Astrocyte of the cerebellum (primary cell): ENCODE results near the gene MTSS2.

ENCODE experiments used
- DNase-seq: peaks from one replicate; pipeline ENCODE4 v3.0.0-alpha.2; 2011; ENCODE audit warnings: low read depth
- H3K4me3 ChIP-seq: 2 replicates; pipeline ENCODE4 v1.5.1; 2011; ENCODE audit warnings: mild to moderate bottlenecking, low read depth, low read length, moderate library complexity
- in situ Hi-C: cut with HindIII; loops from 2 replicates; pipeline ENCODE4 v1.10.0; 2017; ENCODE audit warnings: low sequenced_read_pairs
- TF ChIP-seq, protein P1 (sequence below): IDR thresholded peaks from 2 replicates; pipeline ENCODE4 v1.5.1; 2012; ENCODE audit warnings: low read length, low read depth, moderate library complexity, mild to moderate bottlenecking; ENCODE audit errors: missing control alignments

Gene MTSS2

DNA sequence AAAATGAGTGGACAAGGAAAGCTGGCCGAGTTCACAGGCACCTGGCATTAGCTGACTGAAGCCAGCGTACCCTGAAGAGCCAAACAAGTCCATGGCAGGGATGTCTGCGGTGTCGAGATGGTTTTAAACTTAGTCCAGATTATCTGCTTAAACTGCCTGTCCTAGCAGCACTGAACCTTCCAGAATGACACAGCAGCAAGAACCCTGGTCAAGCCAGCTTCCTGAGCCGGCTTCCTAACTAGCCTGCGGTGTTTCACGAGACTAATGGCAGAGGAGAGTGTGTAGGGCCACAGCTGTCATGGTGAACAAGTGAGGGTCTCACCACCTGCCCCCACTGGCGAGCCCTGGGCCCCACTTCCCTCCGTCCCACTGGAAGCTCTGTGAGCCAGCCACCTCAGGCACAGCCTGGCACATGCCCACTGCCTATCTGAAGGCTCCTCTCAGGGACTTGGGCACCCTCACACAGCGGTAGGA lies 28.8 kb upstream of the MTSS2 start:
- TF ChIP-seq, protein P1, sequence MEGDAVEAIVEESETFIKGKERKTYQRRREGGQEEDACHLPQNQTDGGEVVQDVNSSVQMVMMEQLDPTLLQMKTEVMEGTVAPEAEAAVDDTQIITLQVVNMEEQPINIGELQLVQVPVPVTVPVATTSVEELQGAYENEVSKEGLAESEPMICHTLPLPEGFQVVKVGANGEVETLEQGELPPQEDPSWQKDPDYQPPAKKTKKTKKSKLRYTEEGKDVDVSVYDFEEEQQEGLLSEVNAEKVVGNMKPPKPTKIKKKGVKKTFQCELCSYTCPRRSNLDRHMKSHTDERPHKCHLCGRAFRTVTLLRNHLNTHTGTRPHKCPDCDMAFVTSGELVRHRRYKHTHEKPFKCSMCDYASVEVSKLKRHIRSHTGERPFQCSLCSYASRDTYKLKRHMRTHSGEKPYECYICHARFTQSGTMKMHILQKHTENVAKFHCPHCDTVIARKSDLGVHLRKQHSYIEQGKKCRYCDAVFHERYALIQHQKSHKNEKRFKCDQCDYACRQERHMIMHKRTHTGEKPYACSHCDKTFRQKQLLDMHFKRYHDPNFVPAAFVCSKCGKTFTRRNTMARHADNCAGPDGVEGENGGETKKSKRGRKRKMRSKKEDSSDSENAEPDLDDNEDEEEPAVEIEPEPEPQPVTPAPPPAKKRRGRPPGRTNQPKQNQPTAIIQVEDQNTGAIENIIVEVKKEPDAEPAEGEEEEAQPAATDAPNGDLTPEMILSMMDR, result no peak
- no peak for DNase-seq

GRCh38 chr16:70713824-70714223 lies 28.0 kb upstream of the MTSS2 start:
- in situ Hi-C loops, result no loop called here
- DNase-seq, result no peak
- TF ChIP-seq, protein P1, result no peak
- no peak overlapping the region for H3K4me3 ChIP-seq

More for the DNA sequence above, 28.8 kb upstream of the MTSS2 start:
- no peak overlapping the region for H3K4me3 ChIP-seq
- in situ Hi-C loops, result no loop called here

- no peak for DNase-seq
- in situ Hi-C loops, result no loop called here
- TF ChIP-seq, protein P1, result no peak
Observed at GRCh38 chr16:70713342-70713741, 27.5 kb upstream of the MTSS2 start.

DNA sequence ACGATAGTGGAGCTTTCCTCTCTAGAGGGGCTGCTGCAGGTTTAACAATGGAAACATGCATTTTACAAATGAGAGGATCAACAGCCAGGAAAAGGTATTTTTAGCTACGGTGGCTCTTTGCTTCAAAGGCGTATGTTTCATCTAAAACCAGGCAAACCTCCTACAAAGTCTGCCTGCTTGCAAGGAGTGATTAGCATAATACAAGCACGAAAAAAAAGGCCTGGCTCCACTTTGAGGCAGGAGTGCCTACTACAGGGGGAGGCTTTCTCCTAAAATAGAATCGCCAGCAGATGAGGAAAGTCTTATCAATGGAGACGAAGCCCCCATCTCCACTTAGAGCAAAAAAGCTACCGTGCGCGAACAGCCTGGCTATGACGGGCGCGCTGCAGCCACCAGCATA lies 27.1 kb upstream of the MTSS2 start:
- DNase-seq, result no peak
- TF ChIP-seq, protein P1, result no peak
- in situ Hi-C loops, result no loop called here
- H3K4me3 ChIP-seq, result no peak overlapping the region

More at GRCh38 chr16:70713342-70713741, 27.5 kb upstream of the MTSS2 start:
- H3K4me3 ChIP-seq, result no peak overlapping the region

GRCh38 chr16:70712359-70712758 lies 26.5 kb upstream of the MTSS2 start:
- H3K4me3 ChIP-seq, result no peak overlapping the region
- TF ChIP-seq, protein P1, result no peak
- in situ Hi-C loops, result no loop called here
- DNase-seq, result no peak

DNA sequence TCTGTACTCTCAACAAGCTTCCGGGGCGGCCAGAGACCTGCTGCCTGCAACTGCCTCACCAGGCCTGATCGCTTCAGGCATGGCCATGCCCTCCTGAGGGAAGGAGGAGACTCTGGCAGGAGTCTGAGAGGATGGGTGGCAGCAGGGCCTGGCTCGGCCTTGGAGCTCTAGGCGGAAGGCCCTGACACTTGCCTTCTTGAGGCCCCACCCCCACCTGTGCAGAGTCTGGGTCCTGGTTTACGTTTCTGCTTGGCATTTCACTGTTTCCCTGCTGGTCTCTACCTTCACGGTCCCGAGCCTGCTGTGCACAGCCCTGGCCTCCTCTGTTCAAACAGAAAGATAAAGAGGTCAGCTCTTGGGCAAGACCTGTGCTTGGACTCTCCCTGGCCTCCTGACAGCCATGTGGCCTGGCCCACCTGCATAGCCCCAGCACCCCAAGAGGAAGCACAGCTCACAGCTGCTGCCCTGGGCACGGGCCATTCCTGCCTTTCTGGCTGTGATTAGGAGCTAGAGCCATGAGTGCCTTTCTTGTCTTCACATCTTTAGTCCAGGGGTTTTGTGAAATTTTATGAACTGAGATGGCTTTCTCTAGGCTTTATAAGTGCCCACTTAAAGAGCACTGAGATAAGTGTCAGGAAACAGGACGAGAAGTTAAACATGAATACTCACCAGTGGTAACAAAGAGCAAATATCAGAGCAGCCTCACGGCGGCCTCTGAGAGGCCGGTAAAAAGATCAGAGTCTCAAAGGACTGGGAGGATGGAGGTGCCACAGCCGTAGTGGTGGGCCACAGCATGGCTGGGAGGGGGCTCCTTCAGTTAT lies 25.6 kb upstream of the MTSS2 start:
- TF ChIP-seq, protein P1, result no peak
- no peak overlapping the region for H3K4me3 ChIP-seq
- in situ Hi-C loops, result no loop called here
- DNase-seq, result no peak
